Thymus (tissue), 11 donors: ENCODE results near the gene DNAJC7. TPM values are rescaled to one million over a fixed set of nuclear protein-coding genes. Genes with fewer than 3 reads are reported as not detected.
"Not testable (repeated sequence)": the region's sequence is repeated elsewhere in the genome, so short reads cannot be mapped to it uniquely, and the experiment has no call there.

Experiments used
- DNase-seq, 9 donors: peaks; one replicate each; pipeline ENCODE4 v3.0.0-alpha.2; 2013; ENCODE audit warnings: low spot score in 9 of 9, low read depth in 6 of 9, missing footprints in 1 of 9
- H3K27ac ChIP-seq, 2 donors: one replicate each; pipeline ENCODE4 v1.5.1; 2013; ENCODE audit warnings: control low read depth in 1 of 2, low read depth in 1 of 2, low read length in 1 of 2, mild to moderate bottlenecking in 1 of 2, moderate library complexity in 1 of 2
- H3K27me3 ChIP-seq, 2 donors: one replicate each; pipeline ENCODE4 v1.5.1; 2013; ENCODE audit warnings: low read length in 1 of 2; ENCODE audit not compliant: control insufficient read depth in 2 of 2, insufficient read depth in 1 of 2
- H3K36me3 ChIP-seq, 2 donors: one replicate each; pipeline ENCODE4 v1.5.1; 2013; ENCODE audit warnings: low read length in 1 of 2, mild to moderate bottlenecking in 1 of 2, moderate library complexity in 1 of 2; ENCODE audit not compliant: control insufficient read depth in 2 of 2, insufficient read depth in 2 of 2
- H3K4me1 ChIP-seq, 2 donors: one replicate each; pipeline ENCODE4 v1.5.1; 2013; ENCODE audit warnings: low read length in 2 of 2; ENCODE audit not compliant: control insufficient read depth in 2 of 2, insufficient read depth in 2 of 2
- H3K4me3 ChIP-seq, 2 donors: one replicate each; pipeline ENCODE4 v1.5.1; 2013; ENCODE audit warnings: low read length in 2 of 2, control low read depth in 1 of 2, mild to moderate bottlenecking in 1 of 2
- H3K9me3 ChIP-seq, 2 donors: one replicate each; pipeline ENCODE4 v1.5.1; 2013; ENCODE audit warnings: low read length in 1 of 2, mild to moderate bottlenecking in 1 of 2; ENCODE audit not compliant: control insufficient read depth in 2 of 2, insufficient read depth in 1 of 2
- WGBS: extraction: QIAGEN DNeasy Blood & Tissue Kit; methylation state at CpG from one replicate; pipeline ENCODE4 v1.1.7; 2013; 5-methylcytosine and 5-hydroxymethylcytosine counted together
- polyA plus RNA-seq: library from polyadenylated mRNA; stranded (reverse); fragments of 200-250 nt; gene quantifications from one replicate; pipeline ENCODE4 v1.2.3, GENCODE V29; 2013
- total RNA-seq: library from RNA; stranded (reverse); fragments of 120-200 nt; gene quantifications from one replicate; pipeline ENCODE4 v1.2.4, GENCODE V29; 2013
- donor health status: healthy.

Gene DNAJC7
- total and polyA plus RNA-seq, 2 donors = 95.7 to 99.1 TPM

DNA sequence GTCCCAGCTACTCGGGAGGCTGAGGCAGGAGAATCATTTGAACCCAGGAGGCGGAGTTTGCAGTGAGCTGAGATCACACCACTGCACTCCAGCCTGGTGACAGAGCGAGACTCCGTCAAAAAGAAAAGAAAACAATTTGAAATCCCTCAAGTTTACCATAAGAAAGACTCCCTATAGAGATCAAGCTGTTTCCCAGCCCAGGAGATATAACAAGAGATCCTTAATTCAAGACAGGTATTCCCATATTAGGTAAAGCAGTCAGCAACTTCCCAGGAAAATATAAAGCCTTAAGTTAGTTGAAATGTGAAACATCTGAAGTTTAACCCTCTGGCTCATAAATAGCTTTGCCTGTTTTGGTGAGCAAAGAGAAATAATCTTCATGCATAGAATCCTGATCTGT is 4.9 kb downstream of the DNAJC7 start:
- 98% methylated on average over 4 of the region's 4 CpGs for WGBS

DNA sequence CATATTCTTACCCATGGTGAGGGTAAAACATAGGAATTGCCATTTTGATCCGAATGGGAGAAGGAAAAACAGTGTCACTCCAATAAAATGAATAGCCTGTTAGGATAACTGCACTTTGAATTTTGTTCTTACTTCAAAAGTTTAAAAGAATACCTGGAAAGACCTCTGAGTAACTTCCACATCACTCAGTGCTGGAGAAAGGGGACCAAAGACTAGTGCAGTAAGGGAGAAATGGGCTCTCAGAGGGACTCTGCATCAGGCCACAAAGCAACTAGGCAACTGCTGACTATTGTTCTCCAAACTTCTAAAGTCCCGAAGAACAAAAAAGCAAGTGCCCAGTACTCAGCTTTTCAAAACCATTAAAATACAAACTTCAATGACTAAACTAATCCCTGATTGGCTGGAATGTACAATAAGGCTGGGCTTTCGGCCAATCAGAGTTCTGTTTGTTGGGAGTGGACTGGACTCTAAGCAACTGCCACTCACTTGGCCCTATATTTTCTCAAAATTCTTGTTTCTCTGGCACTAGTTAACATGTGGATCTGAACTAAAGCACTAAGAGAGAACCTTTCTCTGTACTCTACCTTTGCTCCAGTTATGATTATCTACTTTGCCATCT is 6.2 kb downstream of the DNAJC7 start:
- H3K27me3 ChIP-seq = no peaks in the 10 kb centered on the region
- H3K9me3 ChIP-seq = no peaks in the 10 kb centered on the region
- DNase-seq = no peak
- no peak overlapping the region for H3K27ac ChIP-seq
- H3K4me1 ChIP-seq = peaks cover 2 to 7% of the 10 kb centered on the region in 2 donors
- 95% methylated on average over 3 of the region's 3 CpGs for WGBS
- peaks cover 8 to 15% of the 10 kb centered on the region in 2 donors for H3K36me3 ChIP-seq
- H3K4me3 ChIP-seq = no peak overlapping the region

More for the DNA sequence above, 4.9 kb downstream of the DNAJC7 start:
- DNase-seq, H3K4me3 ChIP-seq, H3K9me3 ChIP-seq, H3K27ac ChIP-seq, H3K27me3 ChIP-seq: not testable (repeated sequence)
- Histone ChIP-seq H3K4me1 (peaks cover 7 to 12% of the 10 kb centered on the region in 2 donors), H3K36me3 (peaks cover 8 to 15% of the 10 kb centered on the region in 2 donors)

DNA sequence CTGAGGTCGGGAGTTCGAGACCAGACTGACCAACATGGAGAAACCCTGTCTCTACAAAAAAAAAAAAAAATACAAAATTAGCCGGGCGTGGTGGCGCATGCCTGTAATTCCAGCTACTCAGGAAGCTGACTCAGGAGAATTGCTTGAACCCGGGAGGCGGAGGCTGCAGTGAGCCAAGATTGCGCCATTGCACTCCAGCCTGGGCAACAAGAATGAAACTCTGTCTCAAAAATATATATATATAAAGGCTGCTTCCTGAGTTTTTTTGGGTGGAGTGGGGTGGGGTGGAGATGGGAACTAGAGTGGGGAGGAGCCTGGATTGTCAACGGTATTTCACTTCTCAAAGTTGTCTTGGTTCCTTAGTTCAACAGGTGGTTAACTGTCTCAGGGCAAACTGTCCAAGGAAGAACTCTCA is 7.0 kb downstream of the DNAJC7 start:
- WGBS = 83% methylated on average over 9 of the region's 9 CpGs
- H3K4me1 ChIP-seq, H3K27ac ChIP-seq, H3K4me3 ChIP-seq, H3K9me3 ChIP-seq, H3K27me3 ChIP-seq, DNase-seq: not testable (repeated sequence)
- H3K36me3 ChIP-seq = peaks cover 8 to 15% of the 10 kb centered on the region in 2 donors

DNA sequence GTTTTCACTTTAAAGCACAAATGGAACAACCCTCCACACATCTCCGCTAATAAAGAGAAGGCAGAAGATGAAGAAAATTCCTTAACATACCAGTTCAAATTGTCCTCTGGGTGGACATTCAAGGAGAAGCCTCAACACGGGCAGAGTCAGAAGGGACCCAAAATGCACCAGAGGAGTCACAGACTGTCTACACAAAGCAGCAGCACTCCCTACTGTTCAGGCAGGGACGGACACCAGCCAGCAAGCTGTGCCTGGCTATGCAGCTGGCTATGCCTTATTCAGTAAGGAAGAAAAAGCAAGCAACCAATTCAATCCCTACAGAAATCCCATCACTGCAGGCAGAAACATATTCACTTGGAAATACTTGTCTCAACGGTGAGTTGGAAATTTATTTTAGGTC is 8.1 kb downstream of the DNAJC7 start:
- Histone ChIP-seq H3K36me3 (peaks cover 8 to 15% of the 10 kb centered on the region in 2 donors), H3K9me3 (no peaks in the 10 kb centered on the region), H3K4me1 (no peaks in the 10 kb centered on the region), H3K27me3 (no peaks in the 10 kb centered on the region), H3K27ac (no peak overlapping the region), H3K4me3 (no peak overlapping the region)
- 96% methylated on average over 4 of the region's 4 CpGs for WGBS
- DNase-seq = no peak

DNA sequence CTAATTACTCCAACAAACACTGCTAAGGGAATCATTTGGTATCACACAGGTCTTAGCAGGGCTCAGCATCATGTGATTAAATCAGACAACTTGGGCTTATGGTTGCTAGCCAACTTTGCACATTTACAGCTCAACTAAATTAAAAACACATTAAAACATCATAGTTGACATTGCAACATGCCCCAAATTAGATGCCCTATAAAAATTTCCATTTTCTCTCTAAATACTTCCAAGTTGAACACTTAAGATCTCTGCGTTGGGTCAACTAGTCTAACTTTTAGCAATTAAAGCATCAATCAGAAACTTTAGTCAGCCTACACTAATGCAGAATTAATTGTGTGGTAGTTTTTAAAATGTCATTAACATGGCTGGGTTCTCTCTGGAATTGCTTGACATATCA is 12.1 kb downstream of the DNAJC7 start:
- Histone ChIP-seq H3K9me3 (no peaks in the 10 kb centered on the region), H3K4me1 (no peaks in the 10 kb centered on the region), H3K4me3 (no peak overlapping the region), H3K27me3 (no peaks in the 10 kb centered on the region), H3K36me3 (peaks cover 19 to 46% of the 10 kb centered on the region in 2 donors), H3K27ac (no peak overlapping the region)
- 100% methylated on average over 1 of the region's 1 CpG for WGBS
- no peak for DNase-seq

DNA sequence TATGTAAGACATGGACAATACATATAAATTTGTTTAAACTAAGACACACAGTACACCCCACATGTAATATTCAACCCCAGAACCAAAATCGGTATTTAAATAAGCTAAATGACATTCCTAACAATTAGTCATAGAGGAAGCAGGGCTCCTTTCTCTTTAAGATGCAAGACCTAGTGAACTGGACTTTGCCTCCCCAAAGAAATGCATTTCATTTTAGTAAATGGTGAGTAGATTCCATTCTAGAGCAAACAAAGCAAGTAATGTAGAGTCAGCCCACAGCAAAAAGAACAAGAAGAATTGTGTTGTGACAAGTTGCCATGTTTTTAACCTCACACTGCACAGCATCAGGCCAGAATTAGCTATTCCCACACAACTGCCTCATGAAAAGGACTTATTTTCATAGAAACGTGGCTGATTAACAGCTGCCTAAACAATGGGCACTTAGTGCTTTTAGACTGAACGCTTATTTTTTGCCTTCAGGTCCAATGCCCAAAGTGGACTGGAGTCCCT is 14.4 kb downstream of the DNAJC7 start:
- Histone ChIP-seq H3K4me3 (no peak overlapping the region), H3K36me3 (peaks cover 31 to 52% of the 10 kb centered on the region in 2 donors), H3K9me3 (no peaks in the 10 kb centered on the region), H3K27me3 (no peaks in the 10 kb centered on the region), H3K27ac (no peak overlapping the region), H3K4me1 (no peaks in the 10 kb centered on the region)
- WGBS = 97% methylated on average over 3 of the region's 3 CpGs
- no peak for DNase-seq

DNA sequence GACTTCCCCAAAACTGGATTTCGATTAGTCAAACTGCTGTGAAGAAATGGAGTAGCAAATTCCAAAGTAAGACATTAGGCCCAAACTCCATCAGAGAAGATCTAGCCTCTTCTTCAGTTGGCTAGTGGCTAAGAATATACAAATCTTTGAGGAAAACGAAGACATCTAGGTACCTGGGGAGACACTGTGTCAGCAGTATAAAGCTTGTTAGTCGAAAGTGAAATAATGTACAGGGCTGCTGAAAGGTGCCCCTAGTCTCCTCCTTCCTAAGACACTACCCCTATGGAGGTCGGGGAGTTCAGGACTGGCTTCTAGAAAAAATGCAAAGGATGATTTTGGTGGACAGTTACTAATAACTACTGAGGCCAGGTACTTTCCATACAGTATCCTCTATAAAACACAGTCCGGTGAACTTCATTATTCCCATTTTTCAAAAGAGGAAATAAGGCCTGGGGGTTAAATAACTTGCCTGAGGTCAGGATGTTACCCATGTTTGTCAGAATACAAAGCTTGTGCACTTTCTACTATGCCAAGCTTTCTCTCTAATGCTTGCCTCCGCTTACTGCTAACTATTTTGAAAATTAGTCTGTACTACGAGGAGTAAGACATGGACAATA is 15.0 kb downstream of the DNAJC7 start:
- Histone ChIP-seq H3K4me3 (no peak overlapping the region), H3K27ac (no peak overlapping the region), H3K9me3 (no peaks in the 10 kb centered on the region), H3K4me1 (no peaks in the 10 kb centered on the region), H3K36me3 (peaks cover 37 to 58% of the 10 kb centered on the region in 2 donors), H3K27me3 (no peaks in the 10 kb centered on the region)
- DNase-seq = no peak
- WGBS = 94% methylated on average over 7 of the region's 7 CpGs

DNA sequence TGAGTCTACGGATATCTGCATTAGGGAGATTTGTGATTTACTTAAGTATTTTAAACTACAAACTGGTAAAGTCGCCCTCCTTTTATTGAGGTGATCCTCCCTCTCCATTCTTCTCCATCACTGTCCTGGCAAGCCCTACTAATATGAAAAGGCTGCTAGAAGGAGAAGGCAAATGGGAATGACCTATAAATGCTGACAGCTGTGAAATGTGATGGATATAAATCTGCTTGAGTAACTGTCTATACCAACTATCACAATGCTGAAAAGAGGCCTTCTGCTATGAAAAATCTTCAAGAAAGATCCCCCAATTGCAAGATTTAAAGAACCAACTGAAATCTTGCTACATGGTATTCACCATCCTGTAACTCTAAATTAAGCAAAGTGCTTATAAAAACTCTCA is 15.5 kb downstream of the DNAJC7 start:
- Histone ChIP-seq H3K4me3 (no peak overlapping the region), H3K4me1 (no peaks in the 10 kb centered on the region), H3K27me3 (no peaks in the 10 kb centered on the region), H3K27ac (no peak overlapping the region), H3K9me3 (no peaks in the 10 kb centered on the region), H3K36me3 (peaks cover 42 to 63% of the 10 kb centered on the region in 2 donors)
- WGBS = 97% methylated on average over 2 of the region's 2 CpGs
- no peak for DNase-seq

DNA sequence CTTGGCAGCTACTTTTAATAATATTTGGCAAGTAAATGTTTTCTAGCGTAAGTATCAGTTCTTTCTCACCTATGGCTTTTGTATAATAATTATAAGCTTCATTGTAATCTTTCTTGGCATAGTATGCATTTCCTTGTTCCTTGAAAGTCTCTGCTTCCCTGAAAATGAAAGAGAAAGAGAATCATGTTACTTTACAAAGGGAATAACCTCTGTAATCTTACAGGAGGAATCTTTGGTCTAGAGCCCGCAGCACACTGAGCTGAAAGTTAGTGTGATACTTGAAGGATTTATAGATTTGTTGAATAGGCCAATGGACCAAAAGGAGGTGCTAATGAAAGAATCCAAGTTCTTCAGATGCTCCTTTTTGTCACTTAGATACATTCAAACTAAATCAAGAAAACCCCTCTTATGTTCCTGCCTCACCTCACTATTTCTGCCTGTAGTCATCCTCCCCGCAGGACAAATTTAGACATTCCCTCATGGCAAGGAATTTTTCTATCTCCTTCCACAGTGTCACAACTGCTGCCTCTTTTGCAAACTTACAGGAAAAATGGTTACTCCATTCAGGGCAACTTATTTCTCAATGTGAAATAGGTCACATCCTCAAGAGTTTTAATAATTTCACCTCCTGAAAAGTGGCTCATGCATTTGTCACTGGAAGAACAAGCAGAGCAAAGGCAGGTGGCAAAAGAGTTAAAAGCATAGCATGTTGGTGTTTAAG is 16.7 kb downstream of the DNAJC7 start:
- DNase-seq = no peak
- H3K4me1 ChIP-seq = no peaks in the 10 kb centered on the region
- WGBS = 95% methylated on average over 3 of the region's 3 CpGs
- peaks cover 54 to 75% of the 10 kb centered on the region in 2 donors for H3K36me3 ChIP-seq
- no peaks in the 10 kb centered on the region for H3K9me3 ChIP-seq
- no peak overlapping the region for H3K27ac ChIP-seq
- H3K4me3 ChIP-seq = no peak overlapping the region
- H3K27me3 ChIP-seq = no peaks in the 10 kb centered on the region
